HG02970 (cell line): ENCODE results near the gene TSC22D1.

Experiments
- ATAC-seq: cut with Tn5 transposase; IDR thresholded peaks from one replicate; pipeline ENCODE4 v1.9.1; 2021; ENCODE audit warnings: mild to moderate bottlenecking, moderate library complexity, moderate number of reproducible peaks; ENCODE audit not compliant: unreplicated experiment, low FRiP score

The TSC22D1 gene

DNA sequence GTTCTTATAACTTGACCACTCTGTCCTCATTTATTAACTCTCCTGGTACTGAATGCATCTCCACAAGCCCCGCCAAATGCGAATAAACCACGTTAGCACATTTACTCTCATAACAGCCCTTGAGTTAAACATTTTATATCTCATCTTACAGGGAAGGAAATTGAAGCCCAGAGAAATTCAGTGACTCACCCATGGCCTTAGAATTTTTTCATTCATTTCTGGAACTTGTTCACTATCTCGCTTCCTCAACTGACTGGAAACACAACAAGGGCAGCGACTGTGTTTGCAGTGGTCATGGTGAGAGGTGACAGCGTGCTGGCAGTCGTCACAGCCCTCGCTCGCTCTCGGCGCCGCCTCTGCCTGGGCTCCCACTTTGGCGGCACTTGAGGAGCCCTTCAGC is 163.0 kb downstream of the TSC22D1 start:
- ATAC-seq, result no peak

DNA sequence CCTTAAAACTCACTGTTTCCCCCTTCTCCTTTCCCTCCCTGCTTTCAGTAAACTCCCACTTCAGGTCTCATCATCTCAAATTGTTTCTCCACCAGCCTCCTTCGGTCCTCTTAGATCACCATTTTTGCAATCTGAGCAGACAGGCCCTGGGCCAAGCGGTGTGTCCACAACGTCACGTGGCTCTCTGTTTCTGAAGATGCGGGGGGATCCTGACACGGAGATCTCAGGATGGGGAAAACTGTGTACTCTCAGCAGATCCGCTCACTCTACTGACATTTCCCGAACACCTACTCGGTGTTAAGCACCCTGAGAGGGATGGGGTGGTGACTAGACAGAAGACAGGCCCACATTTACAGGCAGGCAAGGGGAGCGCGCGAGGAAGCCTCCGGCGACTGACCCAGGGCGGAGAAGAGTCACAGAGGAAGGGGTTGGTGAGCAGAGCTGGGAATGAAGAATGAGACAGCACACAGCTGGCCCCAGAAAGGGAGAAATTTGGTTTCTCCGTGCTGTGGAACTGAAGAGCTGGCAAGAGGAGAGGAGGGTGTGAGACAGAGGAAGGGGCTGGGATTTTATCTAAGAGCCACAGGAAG is 163.7 kb downstream of the TSC22D1 start:
- ATAC-seq, result no peak

DNA sequence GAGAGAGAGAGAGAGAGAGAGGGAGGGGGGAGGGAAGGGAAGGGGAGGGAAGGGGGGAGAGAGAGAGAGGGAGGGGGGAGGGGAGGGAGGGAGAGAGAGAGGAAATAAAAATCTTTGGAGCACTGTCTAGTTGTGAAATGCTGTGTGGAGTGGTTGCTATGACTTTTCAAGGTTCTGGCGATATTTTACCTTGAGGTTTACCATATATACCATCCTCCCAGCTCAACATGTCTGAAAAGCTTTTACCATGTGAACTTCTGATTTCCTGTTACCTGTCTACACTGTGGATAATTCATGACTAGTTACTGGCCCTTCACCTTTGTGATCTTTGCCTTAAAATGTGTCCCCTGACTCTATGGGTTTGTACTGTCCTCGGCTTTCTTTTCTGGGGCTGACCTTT is 164.3 kb downstream of the TSC22D1 start:
- ATAC-seq, result no peak

DNA sequence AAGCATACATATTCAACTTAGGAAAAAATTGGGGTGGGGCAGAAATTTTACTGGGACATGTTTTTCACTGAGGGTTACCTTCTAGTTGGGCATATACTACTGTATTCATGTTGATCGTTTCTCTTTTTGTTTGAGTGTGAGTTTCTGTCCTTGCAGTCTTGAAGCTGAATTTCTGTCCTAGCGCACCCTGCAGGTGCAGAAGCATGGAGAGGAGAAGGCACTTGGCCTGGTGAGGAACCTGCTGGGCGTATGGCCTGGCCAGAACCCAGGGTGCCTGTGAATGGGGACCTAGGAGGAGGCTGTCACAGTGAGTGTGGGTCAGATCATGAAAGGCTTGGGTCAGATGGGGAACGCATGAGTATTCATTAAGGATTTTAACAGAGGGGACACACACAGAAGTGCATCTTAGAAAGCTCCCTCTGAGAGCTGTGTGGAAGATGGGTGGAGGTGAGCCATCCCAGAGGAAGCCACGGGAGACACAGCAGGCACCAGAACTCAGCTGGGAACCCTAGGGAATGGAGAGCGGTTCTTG is 165.7 kb downstream of the TSC22D1 start:
- no peak for ATAC-seq

DNA sequence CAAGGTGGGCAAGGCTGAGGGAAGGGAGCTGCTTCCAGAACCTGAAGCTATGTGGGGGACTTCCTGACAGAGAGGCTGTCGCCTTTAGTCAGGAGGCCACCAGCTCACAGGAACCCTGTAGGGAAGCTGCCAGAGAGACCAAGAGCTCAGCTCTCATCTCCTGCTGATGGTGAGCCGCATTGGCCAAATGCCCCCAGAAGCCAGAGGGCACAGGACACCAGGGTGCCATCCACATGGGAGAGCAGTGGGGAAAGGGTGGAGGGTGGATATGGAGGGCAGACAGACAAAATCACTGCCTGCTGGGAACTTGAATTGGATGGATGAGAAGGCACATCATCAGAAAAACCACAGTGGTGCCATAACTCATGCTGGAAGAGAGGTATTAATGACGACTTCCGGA is 166.5 kb downstream of the TSC22D1 start:
- ATAC-seq, result no peak

DNA sequence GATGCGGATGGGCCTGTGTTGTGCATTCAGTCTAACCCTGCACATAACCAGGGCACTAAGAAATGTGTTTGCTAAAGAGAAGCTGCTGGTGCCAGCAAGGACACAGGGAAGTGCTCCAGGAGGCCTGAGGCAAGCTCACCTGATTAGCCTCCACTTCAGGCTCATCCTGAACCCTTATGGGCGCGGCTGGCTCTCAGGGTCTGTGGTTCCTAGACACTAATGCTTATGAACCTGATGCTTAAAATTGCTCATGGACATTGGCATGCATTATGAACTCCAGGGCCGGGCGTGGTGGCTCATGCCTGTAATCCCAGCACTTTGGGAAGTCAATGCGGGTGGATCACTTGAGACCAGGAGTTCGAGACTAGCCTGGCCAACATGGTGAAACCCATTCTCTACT is 168.2 kb downstream of the TSC22D1 start:
- ATAC-seq, result no peak

DNA sequence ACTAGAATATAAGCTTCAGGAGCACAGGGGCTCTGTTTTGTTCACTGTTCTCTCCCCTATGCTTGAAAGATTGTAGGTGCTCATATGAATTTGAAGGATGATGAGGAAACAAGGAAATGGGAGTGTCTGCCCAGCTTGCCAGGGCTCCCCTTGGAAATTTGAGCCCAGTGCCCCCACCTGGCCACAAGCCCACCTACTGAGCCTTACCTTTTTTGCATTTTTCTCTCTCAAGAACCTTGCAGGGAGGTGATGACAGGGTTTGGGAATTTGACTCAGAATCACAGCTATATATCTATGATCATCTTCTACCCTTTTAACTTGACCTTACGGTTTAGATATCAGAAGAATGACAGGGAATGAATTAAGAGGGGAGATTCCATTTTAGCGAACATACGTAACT is 168.8 kb downstream of the TSC22D1 start:
- no peak for ATAC-seq

DNA sequence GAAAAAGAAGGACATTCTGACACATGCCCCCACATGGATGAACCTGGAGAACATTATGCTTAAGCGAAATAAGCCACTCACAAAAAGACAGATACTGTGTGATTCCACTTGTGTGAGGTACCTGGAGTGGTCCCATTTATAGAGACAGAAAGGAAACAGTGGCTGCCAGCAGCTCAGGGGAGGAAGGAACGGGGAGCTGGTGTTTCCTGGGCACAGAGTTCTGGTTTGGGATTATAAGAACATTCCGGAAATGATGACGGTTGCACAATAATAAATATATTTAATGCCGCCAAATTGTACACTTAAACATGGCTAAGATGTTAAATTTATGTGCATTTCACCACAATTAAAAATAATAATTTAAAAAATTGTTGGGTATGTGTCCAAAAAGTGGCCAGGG is 169.5 kb downstream of the TSC22D1 start:
- ATAC-seq, result no peak

DNA sequence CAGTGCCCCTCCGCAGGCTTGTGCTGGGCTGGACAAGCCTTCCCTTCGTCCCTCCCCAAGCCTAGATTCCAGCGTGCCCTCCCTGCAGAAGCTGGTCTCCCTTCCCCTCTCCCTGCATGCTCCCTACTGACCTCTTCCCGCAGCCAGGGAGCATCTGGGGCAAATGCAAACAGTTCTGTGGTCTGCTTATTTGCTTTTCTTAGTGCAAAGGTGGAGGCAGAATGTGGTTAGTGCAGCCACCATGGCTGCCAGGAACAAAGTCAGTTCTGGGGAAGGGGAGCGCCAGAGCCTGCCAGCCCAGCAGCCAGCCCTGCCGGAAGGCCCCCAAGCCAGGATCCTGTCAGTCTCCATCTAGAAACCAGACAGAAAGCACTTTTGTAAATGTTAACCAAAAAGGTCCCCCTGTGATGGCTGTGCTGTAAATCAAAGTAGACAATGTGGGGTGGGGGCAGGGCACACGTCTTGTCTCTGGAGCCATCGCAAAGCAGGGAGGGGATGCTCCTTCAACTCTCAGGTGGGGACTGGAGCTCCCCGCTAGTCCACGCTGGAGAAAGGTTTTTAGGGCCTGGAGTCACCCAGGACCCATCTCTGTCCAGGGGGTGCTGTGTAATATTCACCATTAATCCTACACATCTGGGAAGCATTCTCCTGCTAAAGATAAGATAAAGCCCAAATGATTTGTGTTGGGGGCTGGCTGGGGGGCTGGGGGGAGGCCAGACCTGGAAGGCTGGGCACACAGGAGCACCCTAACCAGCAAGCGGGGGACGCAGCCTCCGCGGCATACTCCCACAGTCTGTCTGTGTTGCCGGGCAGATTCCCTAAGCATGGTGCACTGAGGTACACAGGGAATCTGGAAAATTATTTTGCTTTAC is 171.6 kb downstream of the TSC22D1 start:
- no peak for ATAC-seq

DNA sequence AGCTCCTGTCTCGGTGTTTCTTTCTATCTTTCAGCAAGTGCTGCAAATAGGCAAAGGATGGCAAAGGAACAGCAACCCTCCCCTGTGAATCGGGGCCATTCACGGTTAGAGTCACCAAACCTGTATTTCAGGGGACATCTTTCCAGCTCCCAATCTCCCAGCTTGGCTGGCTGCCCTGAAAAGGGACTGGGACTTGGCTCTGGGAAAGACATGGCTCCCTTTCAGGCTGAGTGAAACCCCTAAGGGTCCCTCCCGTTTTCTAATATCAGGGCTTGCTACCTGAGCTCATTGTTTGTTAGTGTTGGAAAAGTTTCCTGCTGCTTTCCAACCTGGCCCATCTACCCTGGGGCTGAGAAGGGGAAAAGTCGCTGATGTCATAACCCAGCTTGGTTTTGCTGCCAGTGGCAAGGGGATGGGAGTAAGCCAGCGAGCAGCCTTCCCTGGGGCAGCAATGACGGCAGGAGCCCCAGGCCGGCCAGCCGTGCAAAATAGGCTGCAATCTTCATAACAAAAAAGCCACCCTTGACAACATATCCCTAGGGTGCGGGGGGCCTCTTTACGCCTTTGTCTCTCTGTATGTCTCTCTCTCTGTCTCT is 172.6 kb downstream of the TSC22D1 start:
- ATAC-seq, result no peak

DNA sequence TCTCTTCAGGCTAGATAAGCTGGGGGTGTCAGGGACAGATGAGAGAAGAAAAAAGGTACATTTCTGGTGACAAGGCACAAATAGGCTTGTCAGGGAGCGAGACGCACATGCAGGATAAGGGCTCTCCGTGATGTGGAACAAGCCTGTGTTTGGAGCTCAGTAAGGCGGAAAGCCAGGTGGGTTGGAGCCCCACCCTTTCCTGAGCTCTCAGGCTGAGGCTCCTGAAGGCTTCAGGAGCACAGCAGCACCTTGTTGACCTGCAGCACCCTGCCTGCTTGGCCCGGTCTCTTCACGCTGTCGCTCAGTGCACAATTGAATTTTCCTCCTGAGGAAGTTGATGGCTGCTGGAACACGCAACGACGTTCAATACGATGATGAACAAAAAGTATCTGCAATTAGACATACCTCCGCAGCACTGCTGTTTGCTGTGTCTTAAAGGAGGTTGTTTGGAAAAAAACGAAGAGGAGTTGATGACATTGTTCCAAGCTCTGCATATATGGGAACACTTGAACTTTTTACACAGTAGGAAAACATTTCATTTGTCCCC is 173.2 kb downstream of the TSC22D1 start:
- ATAC-seq, result no peak

DNA sequence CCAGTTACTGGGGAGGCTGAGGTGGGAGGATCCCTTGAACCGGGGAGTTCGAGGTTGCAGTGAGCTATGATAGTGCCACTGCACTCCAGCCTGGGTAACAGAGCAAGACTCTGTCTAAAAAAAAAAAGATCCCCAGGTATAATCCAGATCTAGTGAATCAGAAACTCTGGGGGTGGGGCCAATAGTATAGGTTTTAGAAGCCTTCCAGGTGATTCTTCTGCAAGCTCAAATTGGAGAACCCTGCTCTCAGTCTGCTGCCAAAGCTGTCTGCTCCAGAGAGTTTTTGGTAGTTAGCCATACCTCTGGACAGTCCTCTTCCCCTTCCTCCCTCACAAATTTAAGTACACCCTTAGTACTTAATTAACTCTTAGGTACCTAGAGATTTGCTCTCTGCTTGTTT is 174.6 kb downstream of the TSC22D1 start:
- ATAC-seq, result no peak

DNA sequence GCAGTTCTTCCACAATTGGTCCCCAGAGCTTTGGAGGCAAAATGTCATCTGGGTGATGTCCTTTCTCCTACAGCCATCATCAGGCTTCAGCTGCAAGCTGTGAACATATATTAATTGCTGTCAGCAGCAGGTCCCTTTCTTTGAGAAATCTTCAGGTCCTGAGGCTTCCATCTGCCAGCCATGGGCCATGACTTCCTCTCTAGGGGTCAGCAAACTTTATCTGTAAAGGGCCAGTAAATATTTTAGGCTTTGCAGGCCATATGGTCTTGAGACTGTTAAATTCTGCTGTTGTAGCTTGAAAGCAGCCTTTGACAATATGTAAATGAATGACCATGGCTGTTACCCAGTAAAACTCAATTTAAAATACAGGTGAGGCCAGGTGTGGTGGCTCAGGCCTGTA is 175.4 kb downstream of the TSC22D1 start:
- ATAC-seq, result no peak

DNA sequence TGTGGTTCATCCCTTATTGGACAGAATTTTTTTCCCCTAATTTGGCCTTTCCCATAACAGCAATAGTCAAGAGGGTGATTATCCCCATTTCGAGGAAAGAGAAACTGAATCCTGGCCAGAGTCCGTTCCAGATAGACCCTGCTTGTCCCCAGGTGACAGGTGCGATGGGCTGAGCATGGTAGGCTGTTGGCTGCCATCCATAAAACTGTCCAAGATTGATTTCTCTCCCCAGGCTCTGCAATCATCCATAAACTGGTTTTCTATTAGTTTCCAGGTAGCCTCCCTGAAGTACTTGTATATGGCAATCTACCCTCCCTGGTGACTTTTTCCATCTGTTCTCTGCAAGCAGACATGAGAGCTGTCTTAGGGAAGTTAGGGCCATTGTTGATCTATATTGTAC is 177.1 kb downstream of the TSC22D1 start:
- ATAC-seq, result no peak

DNA sequence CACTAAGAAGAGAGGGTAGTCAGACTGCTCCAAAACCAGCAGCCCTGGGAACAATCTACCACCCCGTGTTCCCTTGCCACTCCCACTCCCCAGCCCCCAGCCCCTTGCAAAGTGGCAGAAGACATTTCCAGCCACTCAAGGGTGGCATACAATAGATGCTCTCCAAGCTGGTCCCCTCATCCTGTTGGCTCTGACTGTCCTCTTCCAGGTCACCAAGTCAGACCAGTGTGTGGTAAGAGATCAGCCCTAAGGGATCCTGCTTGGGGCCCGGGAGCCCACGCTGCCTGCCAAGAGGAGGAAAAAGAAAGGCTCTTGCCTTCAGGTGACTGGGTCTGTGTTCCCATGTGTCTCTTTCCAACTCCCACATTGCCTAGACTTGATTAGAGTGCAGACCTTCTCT is 177.5 kb downstream of the TSC22D1 start:
- ATAC-seq, result no peak

DNA sequence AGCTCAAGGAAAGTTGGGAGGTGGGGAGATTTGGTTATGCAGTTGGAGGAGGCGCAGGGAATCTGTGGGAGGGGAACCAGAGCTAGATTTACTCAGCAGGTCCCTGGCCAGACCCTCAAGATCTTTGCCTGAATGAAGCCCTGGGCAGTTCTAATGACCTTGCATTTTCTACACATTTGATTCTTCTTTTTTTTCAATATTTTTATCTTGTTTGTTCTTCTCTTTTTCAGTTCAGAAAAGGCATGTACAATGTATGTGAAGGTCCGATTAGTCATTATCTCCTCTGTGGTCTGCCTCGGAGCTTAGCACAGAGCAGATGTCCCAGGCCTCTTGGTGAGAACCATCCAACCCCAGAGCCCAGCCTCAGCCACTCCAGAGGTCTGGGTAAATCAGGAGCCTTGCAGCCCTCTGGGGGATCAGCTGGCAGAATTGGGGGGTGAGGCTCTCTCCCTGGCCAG is 178.3 kb downstream of the TSC22D1 start:
- no peak for ATAC-seq

DNA sequence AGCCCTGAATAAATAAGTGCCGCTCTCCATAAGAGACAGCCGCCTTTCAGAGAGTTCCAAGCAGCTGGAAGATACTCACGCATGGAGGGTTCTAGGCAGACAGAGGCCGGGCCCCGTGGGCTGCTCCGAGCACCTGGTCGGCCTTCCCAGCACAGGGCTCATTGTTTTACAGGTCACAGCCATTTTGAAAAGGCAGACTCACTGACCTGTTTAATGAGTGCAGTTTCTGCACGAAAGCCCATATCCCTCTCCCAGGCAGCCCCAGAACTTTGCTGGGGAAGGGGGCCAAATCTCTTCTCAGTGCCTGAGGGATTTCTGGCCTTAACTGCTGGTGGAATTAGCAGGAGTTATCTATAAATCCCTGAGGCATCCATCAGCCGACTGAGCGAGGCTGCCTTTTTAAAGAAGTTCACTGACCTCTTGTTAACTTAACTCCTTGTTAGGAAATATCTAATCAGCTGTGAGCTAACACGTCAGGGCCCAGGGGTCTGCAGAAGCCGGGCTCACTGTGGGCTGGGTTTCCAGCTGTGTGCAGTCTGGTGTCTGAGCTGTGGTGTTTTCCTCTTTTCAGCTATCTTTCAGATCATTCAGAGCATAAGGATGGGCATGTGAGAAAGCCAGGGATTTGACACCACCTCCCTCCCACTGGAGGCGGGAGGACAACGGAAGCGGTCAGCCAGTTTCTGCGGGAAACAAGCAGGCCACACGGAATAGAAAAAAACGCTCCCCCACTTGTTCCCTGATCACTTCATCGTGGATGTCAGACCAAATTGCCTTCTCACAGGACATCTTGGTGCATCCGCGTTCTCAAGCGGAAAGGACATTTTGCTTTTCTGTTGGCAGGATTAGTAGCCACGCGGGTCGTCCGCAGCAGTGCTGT is 179.2 kb downstream of the TSC22D1 start:
- ATAC-seq, result no peak

DNA sequence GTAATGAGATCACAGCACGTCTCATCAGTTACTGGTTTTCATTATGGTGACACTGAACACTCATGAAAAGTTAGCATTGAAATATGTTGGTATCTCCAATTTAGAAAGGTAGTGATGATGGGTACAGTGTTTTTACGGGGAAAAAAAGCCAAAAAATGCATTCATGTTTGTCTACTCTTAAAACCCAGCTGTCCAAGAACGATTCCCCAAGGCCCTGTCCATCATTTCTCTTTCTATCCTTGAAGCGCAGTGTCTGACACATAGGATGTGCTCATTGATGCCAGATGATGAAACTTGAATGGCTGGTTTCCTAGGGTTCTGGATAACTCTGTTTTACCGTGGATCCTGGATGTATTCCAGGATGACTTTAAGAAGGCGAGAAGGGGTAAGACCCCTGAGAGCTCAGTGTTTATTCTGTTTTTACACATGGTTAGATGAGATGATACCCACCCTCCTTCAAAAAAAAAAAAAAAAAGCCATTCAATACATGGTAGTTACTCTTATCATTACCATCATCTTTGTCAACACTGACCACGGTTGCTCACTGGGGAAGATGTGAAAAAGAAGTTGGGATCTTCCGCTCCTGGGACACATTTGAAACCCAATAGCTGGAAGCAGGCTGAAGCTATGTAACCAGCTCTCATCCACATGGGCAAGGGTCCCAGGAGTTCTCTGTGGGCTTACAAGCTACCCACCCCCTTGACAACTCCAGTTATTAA is 180.0 kb downstream of the TSC22D1 start:
- ATAC-seq, result no peak

DNA sequence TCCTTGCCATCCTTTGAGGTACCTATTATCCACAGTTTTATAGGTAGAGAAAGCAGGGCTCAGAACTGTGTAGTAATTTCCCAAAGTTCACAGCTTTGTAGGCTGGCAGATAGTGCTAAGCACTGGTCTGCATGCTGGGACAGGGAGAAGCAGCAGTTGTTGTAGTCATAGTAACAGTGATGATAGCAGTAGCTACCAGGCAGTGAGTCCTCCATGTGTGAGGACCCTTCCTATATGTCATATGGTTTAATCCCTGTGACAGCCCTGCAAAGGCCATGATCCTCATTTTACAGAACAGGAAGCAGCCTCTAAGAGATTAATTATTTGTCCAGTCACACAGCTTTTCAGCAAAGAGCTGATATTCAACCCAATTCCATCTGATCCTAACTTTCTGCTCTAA is 181.5 kb downstream of the TSC22D1 start:
- ATAC-seq, result no peak

DNA sequence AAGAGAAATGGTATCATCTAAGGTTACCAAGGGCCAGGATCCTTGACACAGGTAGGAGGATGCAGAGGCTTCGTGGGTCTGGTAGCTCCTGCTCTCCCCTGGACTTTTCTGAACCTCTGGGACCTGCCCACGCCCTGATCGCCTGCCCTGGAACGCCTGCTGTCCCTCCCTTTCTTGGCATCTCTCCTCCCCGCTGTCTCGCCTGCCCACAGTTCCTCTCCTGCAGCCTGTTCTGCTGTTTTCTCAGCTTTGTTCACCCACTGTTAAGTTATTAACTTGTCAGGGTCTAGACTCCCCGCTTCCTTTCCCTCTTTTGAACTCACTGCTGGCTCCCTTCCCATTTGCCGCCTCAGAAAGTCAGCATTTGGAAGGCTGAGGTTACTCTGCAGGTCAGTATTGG is 182.7 kb downstream of the TSC22D1 start:
- ATAC-seq, result no peak
